Measurements from ENCODE around the gene CYP27B1. TPM values are rescaled to one million over a fixed set of nuclear protein-coding genes. Genes with fewer than 3 reads are reported as not detected.

Gene CYP27B1
- total RNA-seq, 1 experiment from 2014 or later, result 27.5 TPM

- H3K36me3 Mint-ChIP-seq (ENCODE audit: insufficient read depth, unreplicated experiment), result peaks cover 10% of the 10 kb centered on the region
- intact Hi-C loops (cut with micrococcal nuclease), result no loop called here
- no TSS peak for BruUV-seq (replicated peaks)
- no peak overlapping the region for H3K27ac Mint-ChIP-seq (ENCODE audit: low read depth, unreplicated experiment)
- no peak for TF ChIP-seq CTCF (IDR thresholded peaks at IDR 0.05; ENCODE audit: unreplicated experiment)
- H3K4me3 Mint-ChIP-seq (ENCODE audit: unreplicated experiment), result no peak overlapping the region
- ChIA-PET CTCF (interaction anchor here (0.6 to 1.6 kb wide), 3 partner anchors 15 to 270 kb away, joined by 3 to 11 read pairs (median 4); no protein-coding TSS in a partner anchor), POLR2A (interaction anchor here (0.6 to 1.8 kb wide), 3 partner anchors 15 to 174 kb away, joined by 4 read pairs; no protein-coding TSS in a partner anchor)
- H3K27me3 Mint-ChIP-seq (ENCODE audit: insufficient read depth, unreplicated experiment), result peaks cover 47% of the 10 kb centered on the region
- H3K9me3 Mint-ChIP-seq (ENCODE audit: unreplicated experiment), result no peaks in the 10 kb centered on the region
- H3K4me1 Mint-ChIP-seq (ENCODE audit: insufficient read depth, unreplicated experiment), result peaks cover 14% of the 10 kb centered on the region
- DNase-seq (ENCODE audit: unreplicated experiment), result no peak
These were observed 26.0 kb downstream of the CYP27B1 start for GRCh38 chr12:57740656-57741412.

GRCh38 chr12:57739914-57740538 is 26.9 kb downstream of the CYP27B1 start:
- ChIA-PET CTCF (interaction anchor here (1.2 kb wide), 1 partner anchor 157 kb away, joined by 4 read pairs; no protein-coding TSS in a partner anchor), POLR2A (interaction anchor here (1.6 kb wide), 1 partner anchor 14 kb away, joined by 4 read pairs; no protein-coding TSS in a partner anchor)
- H3K27ac Mint-ChIP-seq (ENCODE audit: low read depth, unreplicated experiment), result no peak overlapping the region
- TF ChIP-seq CTCF (IDR thresholded peaks at IDR 0.05; ENCODE audit: unreplicated experiment), result no peak
- peaks cover 55% of the 10 kb centered on the region for H3K27me3 Mint-ChIP-seq (ENCODE audit: insufficient read depth, unreplicated experiment)
- peaks cover 11% of the 10 kb centered on the region for H3K4me1 Mint-ChIP-seq (ENCODE audit: insufficient read depth, unreplicated experiment)
- H3K4me3 Mint-ChIP-seq (ENCODE audit: unreplicated experiment), result no peak overlapping the region
- DNase-seq (ENCODE audit: unreplicated experiment), result no peak
- no TSS peak for BruUV-seq (replicated peaks)
- H3K9me3 Mint-ChIP-seq (ENCODE audit: unreplicated experiment), result no peaks in the 10 kb centered on the region
- peaks cover 10% of the 10 kb centered on the region for H3K36me3 Mint-ChIP-seq (ENCODE audit: insufficient read depth, unreplicated experiment)
- intact Hi-C loops (cut with micrococcal nuclease), result no loop called here

- Mint-ChIP-seq H3K4me3 (ENCODE audit: unreplicated experiment) (no peak overlapping the region), H3K27me3 (ENCODE audit: insufficient read depth, unreplicated experiment) (peaks cover 62% of the 10 kb centered on the region), H3K4me1 (ENCODE audit: insufficient read depth, unreplicated experiment) (peaks cover 11% of the 10 kb centered on the region), H3K9me3 (ENCODE audit: unreplicated experiment) (no peaks in the 10 kb centered on the region), H3K27ac (ENCODE audit: low read depth, unreplicated experiment) (no peak overlapping the region), H3K36me3 (ENCODE audit: insufficient read depth, unreplicated experiment) (peaks cover 3% of the 10 kb centered on the region)
- no peak for TF ChIP-seq CTCF (IDR thresholded peaks at IDR 0.05; ENCODE audit: unreplicated experiment)
- intact Hi-C loops (cut with micrococcal nuclease), result no loop called here
- no TSS peak for BruUV-seq (replicated peaks)
- POLR2A ChIA-PET, result no interaction called here
- CTCF ChIA-PET, result no interaction called here
- no peak for DNase-seq (ENCODE audit: unreplicated experiment)
These were observed 27.5 kb downstream of the CYP27B1 start for GRCh38 chr12:57739387-57739786.

- Mint-ChIP-seq H3K36me3 (ENCODE audit: insufficient read depth, unreplicated experiment) (no peaks in the 10 kb centered on the region), H3K27me3 (ENCODE audit: insufficient read depth, unreplicated experiment) (peaks cover 68% of the 10 kb centered on the region), H3K4me1 (ENCODE audit: insufficient read depth, unreplicated experiment) (peaks cover 11% of the 10 kb centered on the region), H3K9me3 (ENCODE audit: unreplicated experiment) (no peaks in the 10 kb centered on the region), H3K27ac (ENCODE audit: low read depth, unreplicated experiment) (no peak within 1 kb of the TSS), H3K4me3 (ENCODE audit: unreplicated experiment) (no peak within 1 kb of the TSS)
- DNase-seq (ENCODE audit: unreplicated experiment), result no peak
- intact Hi-C loops (cut with micrococcal nuclease), result no loop called here
- ChIA-PET CTCF (interaction anchor here (0.6 to 4.2 kb wide), 2 partner anchors 13 to 19 kb away, joined by 3 to 43 read pairs; no protein-coding TSS in a partner anchor), POLR2A (no interaction called here)
- no peak for TF ChIP-seq CTCF (IDR thresholded peaks at IDR 0.05; ENCODE audit: unreplicated experiment)
- no TSS peak for BruUV-seq (replicated peaks)
These were observed 28.1 kb downstream of the CYP27B1 start, which contains the start of gene AGAP2 for GRCh38 chr12:57738661-57739237. Gene AGAP2 (minus strand): TSS chr12:57738742. CDS start chr12:57738246, 496 bp downstream.

All from MCF 10A (cell line).